ENCODE data around the gene COPG2. TPM values are rescaled to one million over a fixed set of nuclear protein-coding genes. Genes with fewer than 3 reads are reported as not detected.
"Not testable (repeated sequence)": the region's sequence is repeated elsewhere in the genome, so short reads cannot be mapped to it uniquely, and the experiment has no call there.

Gene COPG2
- total RNA-seq, 6 experiments from 2014 or later: 20.2 to 25.4 (median 23.9) TPM

DNA sequence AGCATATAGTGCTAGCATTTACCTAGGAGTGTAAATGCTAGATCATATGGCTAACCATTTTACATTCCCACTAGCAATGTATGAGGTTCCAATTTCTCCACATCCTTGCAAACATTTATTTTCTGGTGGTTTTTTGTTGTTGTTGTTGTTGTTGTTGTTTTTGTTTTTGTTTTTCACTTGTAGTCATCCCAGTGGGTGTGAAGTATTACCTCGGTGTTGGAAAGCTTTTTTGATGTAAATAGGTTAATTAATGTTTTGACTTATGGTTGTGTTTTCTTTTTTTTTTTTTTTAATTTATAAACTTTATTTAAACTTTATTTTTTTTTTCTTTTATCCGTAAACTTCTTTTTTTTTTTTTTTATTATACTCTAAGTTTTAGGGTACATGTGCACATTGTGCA lies 33.1 kb upstream of the COPG2 start:
- no peak for DNase-seq
- Mint-ChIP-seq H3K27ac (no peak overlapping the region), H3K4me1 (ENCODE audit: low read depth) (no peaks in the 10 kb centered on the region), H3K36me3 (ENCODE audit: low read depth) (peaks cover 5% of the 10 kb centered on the region), H3K27me3 (ENCODE audit: insufficient read depth) (peaks cover 6% of the 10 kb centered on the region; the same call in 1 of the 2 replicates), H3K4me3 (no peak overlapping the region), H3K9me3 (peaks cover 9% of the 10 kb centered on the region; the same call in 1 of the 2 replicates)
- TF ChIP-seq, protein P1, sequence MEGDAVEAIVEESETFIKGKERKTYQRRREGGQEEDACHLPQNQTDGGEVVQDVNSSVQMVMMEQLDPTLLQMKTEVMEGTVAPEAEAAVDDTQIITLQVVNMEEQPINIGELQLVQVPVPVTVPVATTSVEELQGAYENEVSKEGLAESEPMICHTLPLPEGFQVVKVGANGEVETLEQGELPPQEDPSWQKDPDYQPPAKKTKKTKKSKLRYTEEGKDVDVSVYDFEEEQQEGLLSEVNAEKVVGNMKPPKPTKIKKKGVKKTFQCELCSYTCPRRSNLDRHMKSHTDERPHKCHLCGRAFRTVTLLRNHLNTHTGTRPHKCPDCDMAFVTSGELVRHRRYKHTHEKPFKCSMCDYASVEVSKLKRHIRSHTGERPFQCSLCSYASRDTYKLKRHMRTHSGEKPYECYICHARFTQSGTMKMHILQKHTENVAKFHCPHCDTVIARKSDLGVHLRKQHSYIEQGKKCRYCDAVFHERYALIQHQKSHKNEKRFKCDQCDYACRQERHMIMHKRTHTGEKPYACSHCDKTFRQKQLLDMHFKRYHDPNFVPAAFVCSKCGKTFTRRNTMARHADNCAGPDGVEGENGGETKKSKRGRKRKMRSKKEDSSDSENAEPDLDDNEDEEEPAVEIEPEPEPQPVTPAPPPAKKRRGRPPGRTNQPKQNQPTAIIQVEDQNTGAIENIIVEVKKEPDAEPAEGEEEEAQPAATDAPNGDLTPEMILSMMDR (IDR thresholded peaks at IDR 0.05): no peak

DNA sequence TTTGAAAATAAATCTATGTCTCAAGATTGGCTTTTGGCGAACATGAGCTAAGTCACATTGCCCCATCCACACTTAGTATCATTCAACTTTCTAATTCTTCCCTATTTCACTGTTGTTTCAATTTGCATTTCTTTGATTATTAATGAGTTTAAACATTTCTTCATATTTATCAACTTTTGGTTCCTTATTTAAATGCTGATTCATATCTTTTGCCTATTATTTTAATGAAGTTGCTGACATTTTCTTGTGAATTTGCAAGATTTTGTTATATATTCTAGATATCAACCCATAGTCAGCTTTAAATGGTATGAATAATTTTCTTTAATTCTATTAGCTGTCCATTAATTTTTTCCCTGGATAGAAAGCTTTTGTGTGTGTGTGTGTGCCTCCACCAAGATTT lies 32.2 kb upstream of the COPG2 start:
- peaks cover under 1% of the 10 kb centered on the region; the same call in 1 of the 2 replicates for H3K36me3 Mint-ChIP-seq (ENCODE audit: low read depth)
- peaks cover 3% of the 10 kb centered on the region; the same call in 1 of the 2 replicates for H3K27me3 Mint-ChIP-seq (ENCODE audit: insufficient read depth)

DNA sequence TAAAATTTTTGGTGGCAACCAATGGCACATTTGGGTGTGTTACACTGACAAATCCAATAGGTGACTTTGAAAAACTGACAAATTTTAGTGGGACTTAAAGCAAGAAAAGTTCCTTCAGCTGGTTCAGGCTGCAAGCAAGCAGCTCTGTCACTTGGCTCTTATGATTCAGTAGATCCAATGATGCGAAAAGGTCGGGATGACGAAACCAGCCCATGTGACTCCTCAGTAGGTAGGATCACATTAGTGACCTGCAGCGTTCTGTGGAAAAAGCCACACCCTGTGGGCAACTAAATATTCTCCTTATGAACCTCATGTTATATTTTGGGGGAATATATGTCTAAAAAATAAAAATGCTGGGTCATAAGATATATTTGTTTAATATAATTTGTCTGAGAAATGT lies 31.1 kb upstream of the COPG2 start:
- Mint-ChIP-seq H3K4me3 (no peak overlapping the region), H3K36me3 (ENCODE audit: low read depth) (no peaks in the 10 kb centered on the region), H3K4me1 (ENCODE audit: low read depth) (no peaks in the 10 kb centered on the region), H3K27me3 (ENCODE audit: insufficient read depth) (peaks cover 3% of the 10 kb centered on the region; the same call in 1 of the 2 replicates), H3K9me3 (no peaks in the 10 kb centered on the region), H3K27ac (no peak overlapping the region)
- no peak for DNase-seq
- TF ChIP-seq, protein P1 (IDR thresholded peaks at IDR 0.05): no peak

More for the DNA sequence above, 32.2 kb upstream of the COPG2 start:
- no peak for DNase-seq
- Mint-ChIP-seq H3K4me1 (ENCODE audit: low read depth) (no peaks in the 10 kb centered on the region), H3K9me3 (peaks cover under 1% of the 10 kb centered on the region; the same call in 1 of the 2 replicates), H3K4me3 (no peak overlapping the region), H3K27ac (no peak overlapping the region)
- TF ChIP-seq, protein P1 (IDR thresholded peaks at IDR 0.05): no peak

DNA sequence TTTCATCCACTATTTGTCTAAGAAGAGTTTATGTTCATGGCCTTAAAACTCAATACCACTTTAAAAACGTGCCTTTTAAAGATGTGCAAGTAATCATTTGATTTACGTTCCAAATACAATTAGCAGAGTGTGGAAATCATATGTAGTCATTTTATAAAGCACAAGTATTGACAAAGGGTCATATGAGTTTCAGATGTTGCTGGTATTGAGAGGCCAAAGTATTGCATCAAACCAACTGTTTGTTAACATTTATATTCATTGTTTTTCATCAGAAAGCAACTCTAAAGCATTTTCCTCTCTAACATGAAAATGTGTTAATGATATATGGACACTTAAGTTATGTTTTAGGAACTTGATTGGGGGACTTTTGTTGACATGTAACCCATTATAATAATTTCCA lies 29.3 kb upstream of the COPG2 start:
- TF ChIP-seq, protein P1 (IDR thresholded peaks at IDR 0.05): no peak
- Mint-ChIP-seq H3K4me1 (ENCODE audit: low read depth) (no peaks in the 10 kb centered on the region), H3K27ac (no peak overlapping the region), H3K9me3 (no peaks in the 10 kb centered on the region), H3K27me3 (ENCODE audit: insufficient read depth) (peaks cover 2% of the 10 kb centered on the region; the same call in 1 of the 2 replicates), H3K4me3 (no peak overlapping the region), H3K36me3 (ENCODE audit: low read depth) (no peaks in the 10 kb centered on the region)
- DNase-seq: no peak

DNA sequence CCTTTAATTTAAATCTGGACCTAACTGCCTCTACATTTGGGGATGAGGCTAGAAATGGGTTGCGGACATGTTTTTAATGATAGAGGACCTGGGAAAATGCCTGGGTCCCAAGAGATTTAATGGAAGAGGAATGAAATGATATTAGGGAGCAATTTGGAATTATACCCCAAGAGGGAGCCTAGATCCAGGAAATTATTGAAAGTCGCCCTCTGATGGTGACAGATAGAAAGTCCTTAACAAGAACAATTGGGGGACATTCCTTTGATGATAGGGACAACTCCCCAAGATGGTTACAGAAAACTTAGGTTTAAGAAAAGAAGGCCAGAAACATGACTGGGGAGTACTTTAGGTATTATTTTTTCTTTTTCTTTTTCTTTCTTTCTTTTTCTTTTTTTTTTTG lies 27.3 kb upstream of the COPG2 start:
- no peak overlapping the region for H3K27ac Mint-ChIP-seq
- TF ChIP-seq, protein P1 (IDR thresholded peaks at IDR 0.05): peak; percentile 82
- no peaks in the 10 kb centered on the region for H3K4me1 Mint-ChIP-seq (ENCODE audit: low read depth)
- peak; percentile 58 for DNase-seq
- no peaks in the 10 kb centered on the region for H3K9me3 Mint-ChIP-seq
- no peaks in the 10 kb centered on the region for H3K36me3 Mint-ChIP-seq (ENCODE audit: low read depth)
- H3K27me3 Mint-ChIP-seq (ENCODE audit: insufficient read depth): peaks cover 7% of the 10 kb centered on the region
- H3K4me3 Mint-ChIP-seq: no peak overlapping the region

DNA sequence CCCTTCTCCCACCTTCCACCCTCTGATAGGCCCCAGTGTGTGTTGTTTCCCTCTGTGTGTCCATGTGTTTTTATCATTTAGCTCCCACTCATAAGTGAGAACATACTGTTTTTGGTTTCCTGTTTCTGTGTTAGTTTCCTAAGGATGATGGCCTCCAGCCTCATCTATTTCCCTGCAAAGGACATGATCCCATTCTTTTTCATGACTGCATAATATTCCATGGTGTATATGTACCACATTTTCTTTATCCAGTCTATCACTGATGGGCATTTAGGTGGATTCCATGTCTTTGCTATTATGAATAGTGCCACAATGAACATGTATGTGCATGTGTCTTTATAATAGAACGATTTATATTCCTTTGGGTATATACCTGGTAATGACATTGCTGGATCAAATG lies 23.8 kb upstream of the COPG2 start:
- H3K9me3 Mint-ChIP-seq; DNase-seq; H3K27ac Mint-ChIP-seq; H3K4me1 Mint-ChIP-seq (ENCODE audit: low read depth); H3K4me3 Mint-ChIP-seq; H3K36me3 Mint-ChIP-seq (ENCODE audit: low read depth): not testable (repeated sequence)
- peaks cover 14% of the 10 kb centered on the region for H3K27me3 Mint-ChIP-seq (ENCODE audit: insufficient read depth)
